H9 (cell line): ENCODE data around the gene OR5B17. TPM values are rescaled to one million over a fixed set of nuclear protein-coding genes. Genes with fewer than 3 reads are reported as not detected.

Experiments
- DNase-seq: peaks from one replicate; pipeline ENCODE4 v3.0.0-alpha.2; 2017
- H2AFZ ChIP-seq: one replicate; pipeline ENCODE4 v1.6.1; 2013; ENCODE audit warnings: mild to moderate bottlenecking, low read length, control low read depth, moderate library complexity
- H2AK5ac ChIP-seq: 2 replicates; pipeline ENCODE4 v1.6.1; 2013; ENCODE audit warnings: low read length, control low read depth, mixed read lengths; ENCODE audit not compliant: insufficient read length
- H2BK120ac ChIP-seq: one replicate; pipeline ENCODE4 v1.6.1; 2013; ENCODE audit warnings: low read depth, mild to moderate bottlenecking, low read length, control low read depth, inconsistent platforms; ENCODE audit not compliant: poor library complexity, severe bottlenecking
- H2BK12ac ChIP-seq: 2 replicates; pipeline ENCODE4 v1.6.1; 2013; ENCODE audit warnings: low read length, control low read depth, mixed read lengths, low read depth; ENCODE audit not compliant: insufficient read length
- H2BK15ac ChIP-seq: 2 replicates; pipeline ENCODE4 v1.6.1; 2013; ENCODE audit warnings: low read depth, low read length, control low read depth
- H2BK20ac ChIP-seq: one replicate; pipeline ENCODE4 v1.6.1; 2013; ENCODE audit warnings: low read depth, mild to moderate bottlenecking, low read length, control low read depth, inconsistent platforms; ENCODE audit not compliant: poor library complexity, severe bottlenecking
- H2BK5ac ChIP-seq: 2 replicates; pipeline ENCODE4 v1.6.1; 2013; ENCODE audit warnings: low read length, control low read depth, mixed read lengths; ENCODE audit not compliant: insufficient read length
- H3K14ac ChIP-seq: 2 replicates; pipeline ENCODE4 v1.6.1; 2013; ENCODE audit warnings: low read length, control low read depth; ENCODE audit not compliant: insufficient read depth
- H3K18ac ChIP-seq: 2 replicates; pipeline ENCODE4 v1.6.1; 2013; ENCODE audit warnings: low read depth, mild to moderate bottlenecking, mixed read lengths, low read length, control low read depth; ENCODE audit not compliant: insufficient read length
- H3K23ac ChIP-seq: 2 replicates; pipeline ENCODE4 v1.6.1; 2013; ENCODE audit warnings: low read length, control low read depth, mixed read lengths, low read depth; ENCODE audit not compliant: insufficient read length
- H3K23me2 ChIP-seq: 2 replicates; pipeline ENCODE4 v1.6.1; 2013; ENCODE audit warnings: low read depth, mild to moderate bottlenecking, mixed read lengths, low read length, control low read depth; ENCODE audit not compliant: insufficient read length, poor library complexity, severe bottlenecking
- H3K27ac ChIP-seq: 2 replicates; pipeline ENCODE4 v1.5.1; 2013; ENCODE audit warnings: low read length, control low read depth, mixed read lengths, low read depth; ENCODE audit not compliant: insufficient read length
- H3K27me3 ChIP-seq: 2 replicates; pipeline ENCODE4 v1.6.1; 2013; ENCODE audit warnings: low read length, control low read depth, inconsistent platforms; ENCODE audit not compliant: insufficient read depth
- H3K4ac ChIP-seq: 2 replicates; pipeline ENCODE4 v1.6.1; 2013; ENCODE audit warnings: low read depth, mild to moderate bottlenecking, control low read depth, inconsistent platforms, low read length, moderate library complexity
- H3K4me1 ChIP-seq: 2 replicates; pipeline ENCODE4 v1.6.1; 2013; ENCODE audit warnings: low read length, control low read depth, inconsistent platforms; ENCODE audit not compliant: insufficient read depth
- H3K4me2 ChIP-seq: 2 replicates; pipeline ENCODE4 v1.6.1; 2013; ENCODE audit warnings: low read length, control low read depth, mixed read lengths; ENCODE audit not compliant: insufficient read length, insufficient read depth
- H3K56ac ChIP-seq: 2 replicates; pipeline ENCODE4 v1.6.1; 2013; ENCODE audit warnings: low read depth, mild to moderate bottlenecking, mixed read lengths, low read length, control low read depth; ENCODE audit not compliant: insufficient read length
- H3K79me1 ChIP-seq: 2 replicates; pipeline ENCODE4 v1.6.1; 2013; ENCODE audit warnings: low read depth, mild to moderate bottlenecking, moderate library complexity, low read length, control low read depth, inconsistent platforms; ENCODE audit not compliant: insufficient read depth, poor library complexity, severe bottlenecking
- H3K79me2 ChIP-seq: 2 replicates; pipeline ENCODE4 v1.6.1; 2013; ENCODE audit warnings: low read length, control low read depth, inconsistent platforms; ENCODE audit not compliant: insufficient read depth
- H3K9ac ChIP-seq: 2 replicates; pipeline ENCODE4 v1.6.1; 2013; ENCODE audit warnings: low read length, control low read depth, mixed read lengths; ENCODE audit not compliant: insufficient read length; ENCODE audit errors: extremely low read depth
- H3K9me3 ChIP-seq: one replicate; pipeline ENCODE4 v1.6.1; 2013; ENCODE audit warnings: low read depth, low read length, inconsistent platforms; ENCODE audit not compliant: control insufficient read depth
- H3T11ph ChIP-seq: one replicate; pipeline ENCODE4 v1.6.1; 2013; ENCODE audit warnings: mild to moderate bottlenecking, low read length, control low read depth, inconsistent platforms
- H4K20me1 ChIP-seq: one replicate; pipeline ENCODE4 v1.6.1; 2013; ENCODE audit not compliant: control insufficient read depth, insufficient read length, insufficient read depth
- H4K5ac ChIP-seq: 2 replicates; pipeline ENCODE4 v1.6.1; 2013; ENCODE audit warnings: low read depth, mild to moderate bottlenecking, mixed read lengths, low read length, control low read depth; ENCODE audit not compliant: insufficient read length
- H4K8ac ChIP-seq: replicated peaks from 2 replicates; pipeline ENCODE4 v1.6.1; 2013; ENCODE audit warnings: low read length, control low read depth, mixed read lengths, low read depth; ENCODE audit not compliant: insufficient read length
- H4K91ac ChIP-seq: 2 replicates; pipeline ENCODE4 v1.6.1; 2013; ENCODE audit warnings: low read depth, mild to moderate bottlenecking, moderate library complexity, mixed read lengths, low read length, control low read depth; ENCODE audit not compliant: insufficient read length
- H3K27ac Mint-ChIP-seq, 3 experiments: 2 replicates in 2 of 3; 3 replicates in 1 of 3; pipeline ENCODE4 v1.8.0; 2020 to 2021; ENCODE audit warnings: mixed read lengths in 3 of 3, mild to moderate bottlenecking in 1 of 3, moderate library complexity in 1 of 3
- H3K27me3 Mint-ChIP-seq: 2 replicates; pipeline ENCODE4 v1.8.0; 2021; ENCODE audit warnings: low read depth, mild to moderate bottlenecking, moderate library complexity, mixed read lengths
- H3K36me3 Mint-ChIP-seq, 3 experiments: 2 replicates in 2 of 3; 3 replicates in 1 of 3; pipeline ENCODE4 v1.8.0; 2020 to 2021; ENCODE audit warnings: low read depth in 3 of 3, mixed read lengths in 3 of 3; ENCODE audit not compliant: insufficient read depth in 1 of 3
- H3K4me1 Mint-ChIP-seq, 2 experiments: 2 replicates each; pipeline ENCODE4 v1.8.0; 2020; ENCODE audit warnings: mixed read lengths in 2 of 2
- H3K4me3 Mint-ChIP-seq, 2 experiments: 2 replicates in 1 of 2; 3 replicates in 1 of 2; pipeline ENCODE4 v1.8.0; 2020 to 2021; ENCODE audit warnings: mild to moderate bottlenecking in 2 of 2, mixed read lengths in 2 of 2, moderate library complexity in 1 of 2
- H3K9me3 Mint-ChIP-seq, 2 experiments: 2 replicates in 1 of 2; 3 replicates in 1 of 2; pipeline ENCODE4 v1.8.0; 2020; ENCODE audit warnings: mild to moderate bottlenecking in 2 of 2, mixed read lengths in 2 of 2, moderate library complexity in 1 of 2
- WGBS: extraction: QIAGEN DNeasy Blood & Tissue Kit; methylation state at CpG from one replicate; pipeline ENCODE4 v1.1.7; 2013; ENCODE audit warnings: missing lambda C conversion rate, low lambda C conversion rate, mixed read lengths; ENCODE audit not compliant: insufficient read length; ENCODE audit errors: extremely low coverage; 5-methylcytosine and 5-hydroxymethylcytosine counted together
- total RNA-seq: library from RNA; stranded (reverse); gene quantifications from 2 replicates; pipeline ENCODE4 v1.2.1, GENCODE V29; 2021
- TF ChIP-seq, protein P1 (sequence below): fragments of 200-600 bp; sonication (generic); conservative IDR thresholded peaks from 3 replicates; pipeline ENCODE4 v1.8.0; 2021; ENCODE audit warnings: antibody characterized with exemption, mild to moderate bottlenecking

Gene OR5B17
- total RNA-seq, 1 experiment from 2014 or later, result not detected

DNA sequence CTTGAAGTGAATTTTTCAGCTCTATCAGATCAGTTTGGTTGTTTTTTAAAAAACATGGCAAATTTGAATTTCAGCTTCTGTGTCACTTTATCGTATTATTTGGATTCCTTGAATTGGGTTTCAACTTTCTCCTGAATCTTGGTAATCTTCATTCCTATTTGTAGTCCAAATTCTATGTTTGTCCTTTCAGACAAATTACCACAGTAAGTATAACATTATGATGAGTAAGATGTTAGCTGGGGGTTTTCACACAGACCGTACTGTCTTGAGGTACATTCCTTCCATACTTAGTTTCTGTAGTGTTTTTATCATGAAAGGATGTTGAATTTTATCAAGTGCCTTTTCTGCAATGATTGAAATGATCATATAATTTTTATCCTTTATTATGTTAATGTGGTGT lies 28.0 kb downstream of the OR5B17 start:
- no peak overlapping the region for H2BK120ac ChIP-seq
- TF ChIP-seq, protein P1, sequence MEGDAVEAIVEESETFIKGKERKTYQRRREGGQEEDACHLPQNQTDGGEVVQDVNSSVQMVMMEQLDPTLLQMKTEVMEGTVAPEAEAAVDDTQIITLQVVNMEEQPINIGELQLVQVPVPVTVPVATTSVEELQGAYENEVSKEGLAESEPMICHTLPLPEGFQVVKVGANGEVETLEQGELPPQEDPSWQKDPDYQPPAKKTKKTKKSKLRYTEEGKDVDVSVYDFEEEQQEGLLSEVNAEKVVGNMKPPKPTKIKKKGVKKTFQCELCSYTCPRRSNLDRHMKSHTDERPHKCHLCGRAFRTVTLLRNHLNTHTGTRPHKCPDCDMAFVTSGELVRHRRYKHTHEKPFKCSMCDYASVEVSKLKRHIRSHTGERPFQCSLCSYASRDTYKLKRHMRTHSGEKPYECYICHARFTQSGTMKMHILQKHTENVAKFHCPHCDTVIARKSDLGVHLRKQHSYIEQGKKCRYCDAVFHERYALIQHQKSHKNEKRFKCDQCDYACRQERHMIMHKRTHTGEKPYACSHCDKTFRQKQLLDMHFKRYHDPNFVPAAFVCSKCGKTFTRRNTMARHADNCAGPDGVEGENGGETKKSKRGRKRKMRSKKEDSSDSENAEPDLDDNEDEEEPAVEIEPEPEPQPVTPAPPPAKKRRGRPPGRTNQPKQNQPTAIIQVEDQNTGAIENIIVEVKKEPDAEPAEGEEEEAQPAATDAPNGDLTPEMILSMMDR, result no peak
- H3K4me1 Mint-ChIP-seq, result no peaks in the 10 kb centered on the region
- H4K8ac ChIP-seq, result no peak overlapping the region
- no peak overlapping the region for H3K9ac ChIP-seq
- no peaks in the 10 kb centered on the region for H3K4me1 ChIP-seq
- no peak overlapping the region for H3K18ac ChIP-seq
- H2BK15ac ChIP-seq, result no peak overlapping the region
- H2BK12ac ChIP-seq, result no peak overlapping the region
- H3K27ac Mint-ChIP-seq, result no peak overlapping the region
- H3K9me3 ChIP-seq, result no peaks in the 10 kb centered on the region
- no peak overlapping the region for H3K4me3 Mint-ChIP-seq
- H3K79me1 ChIP-seq, result no peaks in the 10 kb centered on the region
- no peaks in the 10 kb centered on the region for H4K20me1 ChIP-seq
- no peak overlapping the region for H3K23ac ChIP-seq
- no peak overlapping the region for H2BK5ac ChIP-seq
- no peaks in the 10 kb centered on the region for H3K27me3 Mint-ChIP-seq
- no peak overlapping the region for H3K27ac ChIP-seq
- no peak for DNase-seq
- H3K23me2 ChIP-seq, result no peaks in the 10 kb centered on the region
- H3T11ph ChIP-seq, result no peak overlapping the region
- H3K4ac ChIP-seq, result no peak overlapping the region
- no peak overlapping the region for H2AFZ ChIP-seq
- H3K56ac ChIP-seq, result no peak overlapping the region
- no CpG with 5 or more reads among the region's 2 CpGs for WGBS
- no peaks in the 10 kb centered on the region for H3K79me2 ChIP-seq
- no peak overlapping the region for H2AK5ac ChIP-seq
- H2BK20ac ChIP-seq, result no peak overlapping the region
- no peak overlapping the region for H3K14ac ChIP-seq
- H3K9me3 Mint-ChIP-seq, result peaks cover 43 to 72% of the 10 kb centered on the region in 2 experiments
- peaks cover 4 to 28% (median 18%) of the 10 kb centered on the region in 3 experiments; a peak in 5 of 7 replicates for H3K36me3 Mint-ChIP-seq
- no peak overlapping the region for H4K5ac ChIP-seq
- H4K91ac ChIP-seq, result no peak overlapping the region
- H3K4me2 ChIP-seq, result no peak overlapping the region
- H3K27me3 ChIP-seq, result no peaks in the 10 kb centered on the region
